NT2/D1 (cell line): ENCODE data around the gene TMEM130.
A peak's percentile ranks its signal among the peaks of the same experiment; 100 is the strongest.

ENCODE experiments used
- DNase-seq: peaks from one replicate; pipeline ENCODE4 v3.0.0-alpha.2; 2011; ENCODE audit warnings: low read depth, low spot score
- H3K27me3 ChIP-seq: 2 replicates; pipeline ENCODE4 v1.6.0; 2011; ENCODE audit warnings: mild to moderate bottlenecking; ENCODE audit not compliant: insufficient read length, insufficient read depth
- H3K36me3 ChIP-seq: 2 replicates; pipeline ENCODE4 v1.6.1; 2011; ENCODE audit warnings: mild to moderate bottlenecking, low read length, mixed read lengths; ENCODE audit not compliant: insufficient read depth, insufficient read length
- H3K4me1 ChIP-seq: 2 replicates; pipeline ENCODE4 v1.5.1; 2011; ENCODE audit not compliant: insufficient read depth, insufficient read length
- H3K4me3 ChIP-seq: 2 replicates; pipeline ENCODE4 v1.5.1; 2011; ENCODE audit warnings: low read depth; ENCODE audit not compliant: insufficient read length
- H3K9ac ChIP-seq: 2 replicates; pipeline ENCODE4 v1.6.0; 2011; ENCODE audit warnings: low read depth; ENCODE audit not compliant: insufficient read length
- H3K9me3 ChIP-seq: 2 replicates; pipeline ENCODE4 v1.5.1; 2011; ENCODE audit warnings: mild to moderate bottlenecking, low read length; ENCODE audit not compliant: insufficient read depth
- SUZ12 ChIP-seq: IDR thresholded peaks from 2 replicates; pipeline ENCODE4 v1.6.1; 2011; ENCODE audit not compliant: insufficient read length, insufficient read depth; ENCODE audit errors: extremely low read depth
- YY1 ChIP-seq: IDR thresholded peaks from 2 replicates; pipeline ENCODE4 v1.6.1; 2011; ENCODE audit not compliant: insufficient read length, insufficient read depth
- ZNF274 ChIP-seq: IDR thresholded peaks from 2 replicates; pipeline ENCODE4 v1.6.1; 2011; ENCODE audit warnings: mild to moderate bottlenecking, low read depth, low read length

TMEM130 gene

DNA sequence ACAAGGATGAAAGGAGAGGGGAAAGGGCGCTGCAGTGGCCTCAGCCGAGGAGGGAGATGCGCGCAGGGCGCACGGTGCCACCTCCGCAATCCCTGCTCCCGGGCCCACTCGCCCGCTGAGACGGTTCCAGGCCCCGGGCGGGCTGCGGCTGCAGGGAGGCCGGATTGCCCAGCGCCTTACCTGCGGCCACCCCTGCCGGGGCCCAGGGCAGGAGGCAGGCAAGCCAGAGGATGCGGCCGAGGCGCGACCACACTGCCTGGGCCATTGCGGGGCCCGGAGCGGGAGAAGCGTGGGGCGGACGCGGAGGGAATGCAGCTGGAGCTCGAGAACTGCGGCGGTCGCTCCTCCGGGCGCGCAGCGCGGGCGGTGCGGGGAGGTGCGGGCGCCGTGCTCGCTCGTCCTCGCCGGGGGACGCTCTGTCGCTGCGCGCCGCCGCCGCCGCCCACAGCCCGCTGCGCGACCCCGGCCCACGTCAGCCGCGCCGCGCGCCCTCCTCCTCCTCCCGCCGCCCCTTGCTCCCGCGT, at the start of gene TMEM130:
Gene TMEM130 (minus strand): TSS at position 418 of the 524 bp plus-strand sequence. CDS start 153 bp downstream, at position 265.
- H3K4me1 ChIP-seq: peaks cover 11% of the 10 kb centered on the region
- no peaks in the 10 kb centered on the region for H3K9me3 ChIP-seq
- DNase-seq: no peak
- TF ChIP-seq ZNF274: no peak
- peak; percentile 70 for TF ChIP-seq SUZ12
- peak within 1 kb of the TSS; percentile 70 for H3K9ac ChIP-seq
- peak within 1 kb of the TSS; percentile 49 for H3K4me3 ChIP-seq
- no peaks in the 10 kb centered on the region for H3K36me3 ChIP-seq
- peaks cover 29% of the 10 kb centered on the region for H3K27me3 ChIP-seq

DNA sequence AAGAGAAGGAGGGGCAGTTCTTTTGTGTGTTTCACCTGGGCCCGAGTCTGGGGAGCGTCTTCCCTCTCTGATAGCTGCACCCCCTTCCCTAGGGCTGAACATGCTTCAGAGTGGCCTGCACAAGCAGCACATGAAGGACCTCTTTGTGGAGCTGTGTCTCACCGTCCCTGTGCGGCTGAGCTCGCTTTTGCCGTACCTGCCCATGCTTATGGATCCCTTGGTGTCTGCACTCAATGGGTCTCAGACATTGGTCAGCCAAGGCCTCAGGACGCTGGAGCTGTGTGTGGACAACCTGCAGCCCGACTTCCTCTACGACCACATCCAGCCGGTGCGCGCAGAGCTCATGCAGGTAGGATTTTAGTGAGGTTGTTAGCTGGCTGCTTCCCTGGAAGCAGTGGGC, 47.5 kb upstream of the TMEM130 start:
- DNase-seq: no peak
- Histone ChIP-seq H3K9me3 (no peaks in the 10 kb centered on the region), H3K9ac (no peak overlapping the region), H3K4me3 (no peak overlapping the region), H3K36me3 (peaks cover 87% of the 10 kb centered on the region), H3K27me3 (no peaks in the 10 kb centered on the region), H3K4me1 (peaks cover 2% of the 10 kb centered on the region)
- no peak for TF ChIP-seq ZNF274

- Histone ChIP-seq H3K4me1 (no peaks in the 10 kb centered on the region), H3K27me3 (no peaks in the 10 kb centered on the region), H3K9ac (no peak overlapping the region), H3K9me3 (peaks cover 2% of the 10 kb centered on the region; the same call in 1 of the 2 replicates), H3K4me3 (no peak overlapping the region), H3K36me3 (peaks cover 86% of the 10 kb centered on the region)
- TF ChIP-seq SUZ12 (no peak), YY1 (no peak), ZNF274 (no peak)
- DNase-seq: no peak
Observed at GRCh38 chr7:98913612-98914011, 43.8 kb upstream of the TMEM130 start.

DNA sequence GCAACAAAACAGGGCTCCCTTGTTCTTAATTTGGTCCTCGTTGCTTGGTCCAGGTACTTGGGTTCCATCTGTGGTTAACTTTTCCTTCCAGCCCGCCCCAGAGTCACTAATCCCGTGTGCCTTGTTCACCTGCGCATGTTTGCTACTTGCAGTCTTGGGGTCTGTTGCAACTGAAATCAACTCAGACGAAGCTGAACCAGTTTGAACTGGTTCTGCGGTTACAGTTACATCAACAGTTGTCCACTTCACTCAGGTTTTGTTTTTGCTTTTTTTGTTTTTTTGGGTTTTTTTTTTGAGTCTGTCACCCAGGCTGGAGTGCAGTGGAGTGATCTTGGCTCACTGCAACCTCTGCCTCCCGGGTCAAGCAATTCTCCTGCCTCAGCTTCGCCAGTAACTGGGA, 43.2 kb upstream of the TMEM130 start:
- no peak for DNase-seq
- peaks cover 8% of the 10 kb centered on the region; the same call in 1 of the 2 replicates for H3K9me3 ChIP-seq
- no peak overlapping the region for H3K9ac ChIP-seq
- H3K36me3 ChIP-seq: peaks cover 87% of the 10 kb centered on the region
- no peaks in the 10 kb centered on the region for H3K4me1 ChIP-seq
- no peak for TF ChIP-seq SUZ12
- TF ChIP-seq ZNF274: no peak
- no peak overlapping the region for H3K4me3 ChIP-seq
- no peaks in the 10 kb centered on the region for H3K27me3 ChIP-seq

DNA sequence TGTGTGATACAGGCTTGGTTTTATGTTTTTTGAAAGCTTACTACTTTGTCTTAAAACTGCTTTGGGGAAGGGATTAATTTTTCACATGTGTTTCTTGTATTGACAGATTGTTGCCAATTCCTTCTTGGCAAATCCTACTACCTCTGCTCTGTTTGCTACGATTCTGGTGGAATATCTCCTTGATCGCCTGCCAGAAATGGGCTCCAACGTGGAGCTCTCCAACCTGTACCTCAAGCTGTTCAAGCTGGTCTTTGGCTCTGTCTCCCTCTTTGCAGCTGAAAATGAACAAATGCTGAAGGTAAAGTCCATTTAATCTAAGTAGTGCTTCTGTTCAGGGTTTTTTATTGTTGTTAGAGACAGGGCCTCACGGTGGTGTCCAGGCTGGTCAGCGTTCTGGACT, 42.1 kb upstream of the TMEM130 start:
- no peak for DNase-seq
- Histone ChIP-seq H3K9ac (no peak overlapping the region), H3K36me3 (peaks cover 83% of the 10 kb centered on the region), H3K9me3 (peaks cover 18% of the 10 kb centered on the region; the same call in 1 of the 2 replicates), H3K27me3 (no peaks in the 10 kb centered on the region), H3K4me3 (no peak overlapping the region), H3K4me1 (no peaks in the 10 kb centered on the region)
- TF ChIP-seq SUZ12 (no peak), ZNF274 (no peak), YY1 (no peak)

DNA sequence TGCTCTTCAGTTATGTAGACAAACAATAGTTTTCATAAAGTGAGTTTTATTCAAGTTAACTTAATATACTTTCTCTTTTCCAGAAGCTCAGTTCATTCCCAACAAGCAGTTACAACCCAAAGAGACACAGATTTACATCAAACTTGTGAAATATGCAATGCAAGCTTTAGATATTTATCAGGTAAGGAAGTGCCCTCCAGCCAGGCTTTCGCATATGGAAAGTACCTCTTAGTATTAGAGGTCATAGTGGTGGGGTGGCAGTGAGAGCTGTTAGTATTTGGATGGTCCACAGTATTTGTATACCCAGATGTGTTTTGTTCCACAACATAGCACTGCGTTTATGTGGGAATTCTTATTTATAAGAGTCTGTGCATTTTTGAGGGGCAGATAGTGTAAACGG, 40.6 kb upstream of the TMEM130 start:
- Histone ChIP-seq H3K4me1 (no peaks in the 10 kb centered on the region), H3K27me3 (no peaks in the 10 kb centered on the region), H3K9me3 (peaks cover 26% of the 10 kb centered on the region; the same call in 1 of the 2 replicates), H3K4me3 (no peak overlapping the region), H3K36me3 (peaks cover 80% of the 10 kb centered on the region), H3K9ac (no peak overlapping the region)
- no peak for TF ChIP-seq YY1
- no peak for TF ChIP-seq ZNF274
- no peak for TF ChIP-seq SUZ12
- no peak for DNase-seq

- Histone ChIP-seq H3K4me3 (no peak overlapping the region), H3K4me1 (no peaks in the 10 kb centered on the region), H3K9me3 (peaks cover 34% of the 10 kb centered on the region; the same call in 1 of the 2 replicates), H3K9ac (no peak overlapping the region), H3K27me3 (no peaks in the 10 kb centered on the region), H3K36me3 (peaks cover 81% of the 10 kb centered on the region)
- no peak for TF ChIP-seq ZNF274
- TF ChIP-seq YY1: no peak
- TF ChIP-seq SUZ12: no peak
- no peak for DNase-seq
Observed at GRCh38 chr7:98909487-98909886, 39.7 kb upstream of the TMEM130 start.

- no peak for DNase-seq
- H3K4me3 ChIP-seq: no peak overlapping the region
- peaks cover 34% of the 10 kb centered on the region; the same call in 1 of the 2 replicates for H3K9me3 ChIP-seq
- peaks cover 80% of the 10 kb centered on the region for H3K36me3 ChIP-seq
- H3K27me3 ChIP-seq: no peaks in the 10 kb centered on the region
- H3K4me1 ChIP-seq: no peaks in the 10 kb centered on the region
- no peak for TF ChIP-seq YY1
- no peak for TF ChIP-seq SUZ12
- TF ChIP-seq ZNF274: no peak
- no peak overlapping the region for H3K9ac ChIP-seq
Observed at GRCh38 chr7:98908585-98908984, 38.8 kb upstream of the TMEM130 start.
